Fibroblast of pulmonary artery (primary cell): ENCODE results near the gene FMO5.
"Not testable (repeated sequence)": the region's sequence is repeated elsewhere in the genome, so short reads cannot be mapped to it uniquely, and the experiment has no call there.

Experiments
- DNase-seq: peaks from one replicate; pipeline ENCODE4 v3.0.0-alpha.2; 2010; ENCODE audit warnings: low read depth
- H3K4me3 ChIP-seq: replicated peaks from 2 replicates; pipeline ENCODE4 v1.5.1; 2011; ENCODE audit warnings: low read depth, mild to moderate bottlenecking, control low read depth, low read length, moderate library complexity
- CTCF ChIP-seq: IDR thresholded peaks from 2 replicates; pipeline ENCODE4 v1.5.1; 2011; ENCODE audit warnings: mild to moderate bottlenecking, control low read depth, low read length, inconsistent platforms; ENCODE audit errors: missing control alignments

Gene FMO5

GRCh38 chr1:147238925-147239820, 14.0 kb upstream of the FMO5 start:
- H3K4me3 ChIP-seq: no peak overlapping the region
- no peak for DNase-seq
- TF ChIP-seq CTCF: no peak

GRCh38 chr1:147238053-147238902, 13.1 kb upstream of the FMO5 start:
- DNase-seq: no peak
- TF ChIP-seq CTCF: no peak
- no peak overlapping the region for H3K4me3 ChIP-seq

- no peak overlapping the region for H3K4me3 ChIP-seq
- TF ChIP-seq CTCF: no peak
- no peak for DNase-seq
These were observed 12.0 kb upstream of the FMO5 start for GRCh38 chr1:147236959-147237791.

- no peak overlapping the region for H3K4me3 ChIP-seq
- DNase-seq: no peak
- no peak for TF ChIP-seq CTCF
These were observed 11.3 kb upstream of the FMO5 start for GRCh38 chr1:147236448-147236847.

- no peak overlapping the region for H3K4me3 ChIP-seq
- DNase-seq: no peak
- TF ChIP-seq CTCF: no peak
These were observed 10.7 kb upstream of the FMO5 start for GRCh38 chr1:147235822-147236221.

GRCh38 chr1:147233903-147234302, 8.8 kb upstream of the FMO5 start:
- DNase-seq, H3K4me3 ChIP-seq: not testable (repeated sequence)

- H3K4me3 ChIP-seq, DNase-seq: not testable (repeated sequence)
These were observed 5.9 kb upstream of the FMO5 start for GRCh38 chr1:147231032-147231431.
